Measurements from ENCODE around the gene RALGAPA2. TPM values are rescaled to one million over a fixed set of nuclear protein-coding genes. Genes with fewer than 3 reads are reported as not detected.

Gene RALGAPA2
- total and polyA plus RNA-seq, 7 experiments from 2014 or later: 6.7 to 45.4 (median 34.9) TPM

GRCh38 chr20:20606050-20606449, 106.4 kb downstream of the RALGAPA2 start:
- ChIA-PET POLR2A (no interaction called here), CTCF (no interaction called here)
- no peaks in the 10 kb centered on the region for H3K27me3 ChIP-seq (ENCODE audit: control insufficient read depth in 2 of 2, insufficient read depth in 2 of 2, low read length in 2 of 2)
- peaks cover 0 to 33% (median 0%) of the 10 kb centered on the region in 3 experiments for H3K36me3 ChIP-seq (ENCODE audit: control insufficient read depth in 2 of 3, insufficient read depth in 3 of 3, low read length in 3 of 3)
- H3K4me1 ChIP-seq (ENCODE audit: control insufficient read depth in 2 of 2, insufficient read depth in 2 of 2, low read length in 2 of 2): peaks cover 0 to 15% of the 10 kb centered on the region in 2 donors
- Mint-ChIP-seq H3K4me3 (no peak overlapping the region), H3K36me3 (peaks cover 4 to 61% (median 39%) of the 10 kb centered on the region in 5 donors), H3K9me3 (no peaks in the 10 kb centered on the region), H3K27ac (peak overlapping the region in 3 of 9 donors; percentile 3 to 69 (median 17)), H3K4me1 (peaks cover 0 to 13% (median 0%) of the 10 kb centered on the region in 7 donors), H3K27me3 (no peaks in the 10 kb centered on the region)
- H3K9me3 ChIP-seq (ENCODE audit: control insufficient read depth in 2 of 3, low read length in 3 of 3): no peaks in the 10 kb centered on the region
- ATAC-seq (no peak), DNase-seq (no peak)
- intact Hi-C loops (cut with micrococcal nuclease): no loop called here
- H3K4me3 ChIP-seq (ENCODE audit: low read length): no peak overlapping the region
- H3K27ac ChIP-seq (ENCODE audit: low read depth, low read length): no peak overlapping the region

- Mint-ChIP-seq H3K9me3 (no peaks in the 10 kb centered on the region), H3K4me1 (peaks cover 0 to 12% (median 0%) of the 10 kb centered on the region in 7 donors), H3K27me3 (no peaks in the 10 kb centered on the region), H3K27ac (no peak overlapping the region), H3K4me3 (no peak overlapping the region), H3K36me3 (peaks cover 3 to 59% (median 30%) of the 10 kb centered on the region in 5 donors)
- ChIA-PET POLR2A (no interaction called here), CTCF (no interaction called here)
- H3K27me3 ChIP-seq (ENCODE audit: control insufficient read depth in 2 of 2, insufficient read depth in 2 of 2, low read length in 2 of 2): no peaks in the 10 kb centered on the region
- H3K36me3 ChIP-seq (ENCODE audit: control insufficient read depth in 2 of 3, insufficient read depth in 3 of 3, low read length in 3 of 3): peaks cover 0 to 29% (median 0%) of the 10 kb centered on the region in 3 experiments
- intact Hi-C loops (cut with micrococcal nuclease): no loop called here
- H3K9me3 ChIP-seq (ENCODE audit: control insufficient read depth in 2 of 3, low read length in 3 of 3): no peaks in the 10 kb centered on the region
- no peak overlapping the region for H3K4me3 ChIP-seq (ENCODE audit: low read length)
- ATAC-seq (no peak), DNase-seq (no peak)
- peaks cover 0 to 15% of the 10 kb centered on the region in 2 donors for H3K4me1 ChIP-seq (ENCODE audit: control insufficient read depth in 2 of 2, insufficient read depth in 2 of 2, low read length in 2 of 2)
- H3K27ac ChIP-seq (ENCODE audit: low read depth, low read length): no peak overlapping the region
These were observed 107.5 kb downstream of the RALGAPA2 start for GRCh38 chr20:20604907-20605306.

- H3K36me3 ChIP-seq (ENCODE audit: control insufficient read depth in 2 of 3, insufficient read depth in 3 of 3, low read length in 3 of 3): peaks cover 0 to 25% (median 0%) of the 10 kb centered on the region in 3 experiments
- H3K4me1 Mint-ChIP-seq: peaks cover 0 to 12% (median 0%) of the 10 kb centered on the region in 7 donors
- H3K36me3 Mint-ChIP-seq: peaks cover 2 to 57% (median 29%) of the 10 kb centered on the region in 5 donors
- intact Hi-C loops (cut with micrococcal nuclease): no loop called here
- no peaks in the 10 kb centered on the region for H3K27me3 Mint-ChIP-seq
- H3K27me3 ChIP-seq (ENCODE audit: control insufficient read depth in 2 of 2, insufficient read depth in 2 of 2, low read length in 2 of 2): no peaks in the 10 kb centered on the region
- ChIA-PET CTCF (no interaction called here), POLR2A (no interaction called here)
- peaks cover 0 to 15% of the 10 kb centered on the region in 2 donors for H3K4me1 ChIP-seq (ENCODE audit: control insufficient read depth in 2 of 2, insufficient read depth in 2 of 2, low read length in 2 of 2)
- H3K9me3 ChIP-seq (ENCODE audit: control insufficient read depth in 2 of 3, low read length in 3 of 3): no peaks in the 10 kb centered on the region
- H3K27ac Mint-ChIP-seq: peak overlapping the region in 1 of 9 donors; percentile 4
- H3K4me3 ChIP-seq (ENCODE audit: low read length): no peak overlapping the region
- H3K4me3 Mint-ChIP-seq: no peak overlapping the region
- no peaks in the 10 kb centered on the region for H3K9me3 Mint-ChIP-seq
- ATAC-seq (no peak), DNase-seq (no peak)
- no peak overlapping the region for H3K27ac ChIP-seq (ENCODE audit: low read depth, low read length)
These were observed 108.1 kb downstream of the RALGAPA2 start for GRCh38 chr20:20604357-20604756.

GRCh38 chr20:20603339-20603990, 109.0 kb downstream of the RALGAPA2 start:
- H3K27me3 ChIP-seq (ENCODE audit: control insufficient read depth in 2 of 2, insufficient read depth in 2 of 2, low read length in 2 of 2): no peaks in the 10 kb centered on the region
- ATAC-seq (peak; percentile 76), DNase-seq (no peak)
- intact Hi-C loops (cut with micrococcal nuclease): no loop called here
- POLR2A ChIA-PET: no interaction called here
- peaks cover under 1 to 59% (median 26%) of the 10 kb centered on the region in 5 donors for H3K36me3 Mint-ChIP-seq
- H3K36me3 ChIP-seq (ENCODE audit: control insufficient read depth in 2 of 3, insufficient read depth in 3 of 3, low read length in 3 of 3): peaks cover 0 to 30% (median 0%) of the 10 kb centered on the region in 3 experiments
- H3K27me3 Mint-ChIP-seq: no peaks in the 10 kb centered on the region
- H3K4me1 Mint-ChIP-seq: peaks cover 0 to 12% (median 0%) of the 10 kb centered on the region in 7 donors
- CTCF ChIA-PET: no interaction called here
- no peak overlapping the region for H3K4me3 ChIP-seq (ENCODE audit: low read length)
- H3K9me3 ChIP-seq (ENCODE audit: control insufficient read depth in 2 of 3, low read length in 3 of 3): no peaks in the 10 kb centered on the region
- H3K27ac ChIP-seq (ENCODE audit: low read depth, low read length): no peak overlapping the region
- no peaks in the 10 kb centered on the region for H3K9me3 Mint-ChIP-seq
- peak overlapping the region in 2 of 9 donors; percentile 4 to 43 for H3K27ac Mint-ChIP-seq
- peaks cover 0 to 15% of the 10 kb centered on the region in 2 donors for H3K4me1 ChIP-seq (ENCODE audit: control insufficient read depth in 2 of 2, insufficient read depth in 2 of 2, low read length in 2 of 2)
- H3K4me3 Mint-ChIP-seq: no peak overlapping the region

GRCh38 chr20:20597966-20598365, 114.5 kb downstream of the RALGAPA2 start:
- H3K4me3 ChIP-seq (ENCODE audit: low read length): no peak overlapping the region
- ChIA-PET POLR2A (no interaction called here), CTCF (no interaction called here)
- H3K27me3 Mint-ChIP-seq: no peaks in the 10 kb centered on the region
- H3K27ac Mint-ChIP-seq: no peak overlapping the region
- H3K27me3 ChIP-seq (ENCODE audit: control insufficient read depth in 2 of 2, insufficient read depth in 2 of 2, low read length in 2 of 2): no peaks in the 10 kb centered on the region
- no peaks in the 10 kb centered on the region for H3K9me3 ChIP-seq (ENCODE audit: control insufficient read depth in 2 of 3, low read length in 3 of 3)
- no peaks in the 10 kb centered on the region for H3K9me3 Mint-ChIP-seq
- H3K36me3 Mint-ChIP-seq: peaks cover 4 to 55% (median 10%) of the 10 kb centered on the region in 5 donors
- ATAC-seq: no peak
- peaks cover 0 to 21% (median 0%) of the 10 kb centered on the region in 3 experiments for H3K36me3 ChIP-seq (ENCODE audit: control insufficient read depth in 2 of 3, insufficient read depth in 3 of 3, low read length in 3 of 3)
- peaks cover 0 to 9% (median 0%) of the 10 kb centered on the region in 7 donors for H3K4me1 Mint-ChIP-seq
- intact Hi-C loops (cut with micrococcal nuclease): no loop called here
- peaks cover 0 to 5% of the 10 kb centered on the region in 2 donors for H3K4me1 ChIP-seq (ENCODE audit: control insufficient read depth in 2 of 2, insufficient read depth in 2 of 2, low read length in 2 of 2)
- DNase-seq: no peak
- no peak overlapping the region for H3K27ac ChIP-seq (ENCODE audit: low read depth, low read length)
- no peak overlapping the region for H3K4me3 Mint-ChIP-seq

GRCh38 chr20:20594171-20594530, 118.3 kb downstream of the RALGAPA2 start:
- no peaks in the 10 kb centered on the region for H3K27me3 Mint-ChIP-seq
- H3K27ac Mint-ChIP-seq: no peak overlapping the region
- Histone ChIP-seq H3K36me3 (ENCODE audit: control insufficient read depth in 2 of 3, insufficient read depth in 3 of 3, low read length in 3 of 3) (peaks cover 0 to 22% (median 0%) of the 10 kb centered on the region in 3 experiments), H3K27ac (ENCODE audit: low read depth, low read length) (no peak overlapping the region), H3K4me1 (ENCODE audit: control insufficient read depth in 2 of 2, insufficient read depth in 2 of 2, low read length in 2 of 2) (no peaks in the 10 kb centered on the region), H3K9me3 (ENCODE audit: control insufficient read depth in 2 of 3, low read length in 3 of 3) (no peaks in the 10 kb centered on the region), H3K4me3 (ENCODE audit: low read length) (no peak overlapping the region), H3K27me3 (ENCODE audit: control insufficient read depth in 2 of 2, insufficient read depth in 2 of 2, low read length in 2 of 2) (no peaks in the 10 kb centered on the region)
- H3K4me1 Mint-ChIP-seq: peaks cover 0 to 4% (median 0%) of the 10 kb centered on the region in 7 donors
- ChIA-PET CTCF (interaction anchor here (1.2 to 1.4 kb wide), 2 partner anchors 14 to 15 kb away, joined by 3 to 4 read pairs; no protein-coding TSS in a partner anchor), POLR2A (no interaction called here)
- no peaks in the 10 kb centered on the region for H3K9me3 Mint-ChIP-seq
- ATAC-seq (no peak), DNase-seq (peak in 2 of 9 donors; percentile 9 to 17)
- peaks cover 10 to 57% (median 26%) of the 10 kb centered on the region in 5 donors for H3K36me3 Mint-ChIP-seq
- intact Hi-C loops (cut with micrococcal nuclease): loop anchor here in 1 of 2 donors (1.0 kb wide), 1 partner anchor 511 kb away; no protein-coding TSS in a partner anchor
- H3K4me3 Mint-ChIP-seq: no peak overlapping the region

Data from naive thymus-derived CD4-positive, alpha-beta T cell (primary cell).